CMK (cell line): ENCODE results near the gene SLC29A1.
"Not testable (repeated sequence)": the region's sequence is repeated elsewhere in the genome, so short reads cannot be mapped to it uniquely, and the experiment has no call there.

Experiments used
- DNase-seq: peaks from one replicate; pipeline ENCODE4 v3.0.0-alpha.2; 2010; ENCODE audit warnings: low read depth

The SLC29A1 gene

GRCh38 chr6:44222486-44223318 lies 693 bp upstream of the SLC29A1 start:
- DNase-seq = no peak

DNA sequence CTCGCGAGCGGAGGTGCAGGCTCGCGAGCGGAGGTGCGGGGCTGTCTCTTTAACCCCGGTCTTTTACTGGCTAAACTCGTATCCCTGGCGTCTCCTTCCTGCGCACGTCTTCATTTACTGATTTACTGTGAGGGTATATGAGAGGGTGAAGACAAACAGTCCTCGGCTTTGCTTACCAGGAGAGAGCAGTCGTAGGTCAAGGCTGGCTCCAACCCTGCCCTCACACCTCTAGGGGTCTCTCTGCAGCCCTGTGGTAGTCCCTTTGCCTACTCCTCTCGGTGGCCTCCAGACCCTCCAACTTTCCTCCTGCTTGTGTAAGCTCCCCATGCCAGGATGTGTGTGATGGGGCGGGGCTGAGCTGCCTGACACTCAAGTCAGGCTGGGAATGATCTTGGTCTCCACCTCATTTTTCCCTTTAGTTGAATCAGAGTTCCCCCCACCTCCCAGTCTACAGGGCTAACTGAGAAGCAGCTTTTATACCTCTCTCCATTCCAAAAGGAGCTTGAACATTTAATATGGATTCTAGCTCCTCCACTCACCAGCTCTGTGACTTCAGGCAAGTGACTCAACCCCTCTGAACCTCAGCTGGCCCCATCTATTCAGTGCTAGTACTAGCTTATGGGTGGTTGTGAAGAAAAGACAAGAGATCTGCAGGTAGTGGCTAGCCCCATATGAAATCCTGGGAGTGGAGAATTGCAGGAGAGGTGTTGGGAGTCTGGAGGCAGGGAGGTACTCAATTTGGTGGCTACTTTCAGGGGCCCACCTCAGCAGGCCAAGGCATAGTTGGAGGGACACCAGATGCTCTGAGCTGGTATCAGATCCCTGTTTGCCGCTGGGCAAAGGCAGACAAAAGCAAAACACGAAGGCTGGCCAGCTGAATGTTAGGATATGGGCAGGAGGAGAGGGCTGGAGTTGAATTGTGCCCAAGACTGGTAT lies 902 bp downstream of the SLC29A1 start:
- DNase-seq = no peak

DNA sequence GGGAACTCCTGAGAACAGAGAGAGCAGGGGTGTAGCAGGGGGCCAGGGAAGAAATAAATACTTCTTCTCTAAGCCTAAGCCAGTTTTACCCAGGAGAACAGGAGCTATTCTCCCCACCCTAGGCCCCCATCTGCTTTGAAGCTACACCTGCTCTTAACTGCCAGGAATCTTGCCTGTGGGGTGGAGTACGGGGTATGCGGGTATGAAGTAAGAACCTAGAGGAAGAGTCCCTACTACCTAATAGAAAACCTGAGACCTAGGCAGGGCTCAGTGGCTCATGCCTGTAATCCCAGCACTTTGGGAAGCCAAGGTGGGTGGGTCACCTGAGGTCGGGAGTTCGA lies 1.5 kb downstream of the SLC29A1 start:
- DNase-seq = no peak

DNA sequence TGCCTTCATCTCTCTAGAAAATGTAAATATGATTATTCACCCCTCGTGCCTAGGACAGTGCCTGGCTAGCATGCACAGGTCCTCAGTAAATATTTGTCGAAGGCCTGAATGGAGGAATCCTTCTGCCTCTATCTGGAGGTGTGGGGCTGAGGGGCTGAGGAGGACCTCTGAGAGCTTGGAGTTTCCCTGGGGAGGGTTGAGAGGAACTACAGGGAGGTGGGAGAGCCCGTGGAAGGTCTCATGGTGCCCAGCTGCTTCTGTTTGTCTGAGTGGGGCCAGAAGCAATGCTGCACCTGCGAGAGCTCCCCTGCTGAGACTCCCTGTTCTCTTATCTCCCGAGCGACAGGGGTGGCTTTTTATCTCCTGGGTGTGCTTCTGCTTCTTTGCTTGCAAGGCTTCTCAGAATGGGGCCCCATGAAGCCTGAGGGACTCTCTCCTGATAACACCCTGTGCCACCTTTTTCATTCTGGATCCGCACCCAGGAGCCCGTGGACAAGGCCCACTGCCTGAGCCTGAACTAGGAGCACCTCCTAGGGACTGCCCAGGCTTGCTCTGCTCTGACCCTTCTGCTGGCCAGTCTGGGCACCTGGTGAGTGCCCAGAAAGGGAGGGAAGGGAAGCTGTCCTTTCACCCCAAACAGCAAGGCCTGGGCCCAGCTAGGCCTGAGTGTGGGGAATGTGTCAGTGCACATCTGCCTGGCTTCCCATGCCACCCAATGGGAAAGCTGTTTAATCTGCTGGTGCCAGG lies 2.4 kb downstream of the SLC29A1 start:
- no peak for DNase-seq

- DNase-seq = no peak
Measured at GRCh38 chr6:44226368-44227147, 3.2 kb downstream of the SLC29A1 start.

GRCh38 chr6:44227148-44227793 lies 3.9 kb downstream of the SLC29A1 start:
- DNase-seq = no peak

- no peak for DNase-seq
Measured at GRCh38 chr6:44228031-44228430, 4.6 kb downstream of the SLC29A1 start.

DNA sequence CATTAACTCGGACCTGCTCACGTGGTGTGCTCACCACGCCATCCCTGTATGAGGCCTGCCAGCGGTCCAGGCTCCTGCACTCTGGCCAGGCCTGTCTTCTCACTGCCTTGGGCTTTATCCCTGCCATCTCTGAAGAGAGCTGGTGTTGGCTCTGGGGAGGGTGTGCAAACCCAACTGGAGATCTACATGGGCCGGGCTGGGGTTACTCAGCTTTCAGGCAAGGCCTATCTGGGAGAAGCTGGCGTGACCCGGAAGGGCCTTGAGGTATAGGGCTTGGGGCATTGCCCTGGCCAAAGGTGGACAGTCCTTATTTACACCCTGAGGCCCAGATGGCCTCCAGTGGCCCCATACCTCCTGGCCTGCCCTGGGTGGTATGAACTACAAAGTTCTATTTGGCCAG lies 5.0 kb downstream of the SLC29A1 start:
- no peak for DNase-seq

DNA sequence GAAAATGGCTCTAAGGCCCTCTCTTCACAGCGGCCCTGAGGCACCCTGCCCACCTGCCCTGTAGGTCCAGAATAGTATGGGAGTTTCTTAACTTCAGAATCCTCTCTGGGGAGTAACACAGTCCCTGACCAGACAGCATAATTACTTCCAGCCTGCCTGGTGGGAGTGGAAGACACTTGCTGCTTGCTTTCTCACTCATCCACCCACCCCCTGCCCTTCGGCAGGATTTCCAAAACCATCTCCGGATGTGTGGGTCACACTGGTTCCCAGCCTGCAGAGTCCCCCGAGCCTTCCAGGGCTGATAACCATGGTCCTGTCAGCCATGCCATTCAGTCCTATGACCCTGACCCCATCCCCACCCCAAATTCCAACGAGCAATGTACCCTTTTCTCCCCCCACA lies 5.4 kb downstream of the SLC29A1 start:
- no peak for DNase-seq

- no peak for DNase-seq
Measured at GRCh38 chr6:44229376-44230033, 6.1 kb downstream of the SLC29A1 start.

- no peak for DNase-seq
Measured at GRCh38 chr6:44230034-44230675, 6.8 kb downstream of the SLC29A1 start.

DNA sequence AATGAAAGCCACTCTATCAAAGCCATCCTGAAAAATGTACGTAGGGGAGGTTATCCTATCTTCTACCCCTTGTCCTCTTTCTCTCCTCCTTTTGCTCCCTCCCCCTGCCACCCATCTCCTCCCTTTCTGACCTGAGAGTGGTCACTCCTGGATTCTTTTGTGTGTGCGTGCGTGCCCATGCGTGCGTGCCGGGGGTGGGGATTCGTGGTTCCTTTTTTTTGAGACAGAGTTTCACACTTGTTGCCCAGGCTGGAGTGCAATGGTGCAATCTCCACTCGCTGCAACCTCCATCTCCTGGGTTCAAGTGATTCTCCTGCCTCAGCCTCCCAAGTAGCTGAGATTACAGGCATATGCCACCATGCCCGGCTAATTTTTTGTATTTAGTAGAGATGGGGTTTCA lies 8.0 kb downstream of the SLC29A1 start:
- DNase-seq = not testable (repeated sequence)

- no peak for DNase-seq
Measured at GRCh38 chr6:44232676-44233566, 9.5 kb downstream of the SLC29A1 start.

- DNase-seq = no peak
Measured at GRCh38 chr6:44233567-44234100, 10.2 kb downstream of the SLC29A1 start.

DNA sequence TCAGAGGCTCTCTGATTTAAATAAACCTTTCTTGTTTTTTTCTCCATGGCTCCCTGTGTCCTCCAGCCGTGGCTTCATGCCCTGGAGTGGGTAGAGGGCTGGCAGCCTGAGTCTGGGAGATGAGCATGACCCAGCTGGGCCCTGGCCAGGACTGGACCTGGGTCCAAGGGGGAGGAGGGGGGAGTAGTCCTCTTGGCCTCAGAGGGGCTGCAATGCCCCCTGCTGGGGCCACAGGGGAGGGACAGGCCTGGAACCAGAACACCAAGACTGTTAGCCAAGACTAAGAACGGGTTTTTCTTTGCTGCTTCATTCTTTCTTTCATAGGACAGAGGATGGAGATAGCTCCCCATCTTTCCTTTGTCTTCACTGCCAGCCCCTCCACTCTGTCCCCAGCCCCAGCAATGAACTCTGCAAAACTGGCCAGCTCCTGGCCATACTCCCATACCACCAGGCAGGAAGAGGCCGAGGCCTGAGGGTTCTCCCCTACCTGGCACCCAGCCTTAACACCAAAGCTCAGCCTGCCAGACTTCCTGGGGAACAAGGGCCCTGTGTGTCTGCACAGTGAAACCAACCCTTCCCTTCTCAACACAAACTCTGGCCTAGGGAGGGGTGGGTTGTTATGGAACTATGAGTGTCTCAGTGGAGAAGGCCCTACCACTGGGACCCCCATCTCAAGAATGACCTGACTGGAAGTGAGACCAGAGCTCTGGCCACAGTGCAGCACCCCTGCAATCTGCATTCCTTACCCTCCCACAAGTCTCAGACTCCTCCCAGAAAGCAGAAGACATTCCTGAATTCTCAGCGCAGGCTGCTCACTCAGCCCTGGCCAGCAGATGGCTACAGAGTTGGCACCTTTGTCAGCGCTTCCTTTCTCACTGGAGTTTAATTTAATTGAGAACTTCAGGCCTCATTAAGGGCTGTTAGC lies 11.0 kb downstream of the SLC29A1 start:
- no peak for DNase-seq

DNA sequence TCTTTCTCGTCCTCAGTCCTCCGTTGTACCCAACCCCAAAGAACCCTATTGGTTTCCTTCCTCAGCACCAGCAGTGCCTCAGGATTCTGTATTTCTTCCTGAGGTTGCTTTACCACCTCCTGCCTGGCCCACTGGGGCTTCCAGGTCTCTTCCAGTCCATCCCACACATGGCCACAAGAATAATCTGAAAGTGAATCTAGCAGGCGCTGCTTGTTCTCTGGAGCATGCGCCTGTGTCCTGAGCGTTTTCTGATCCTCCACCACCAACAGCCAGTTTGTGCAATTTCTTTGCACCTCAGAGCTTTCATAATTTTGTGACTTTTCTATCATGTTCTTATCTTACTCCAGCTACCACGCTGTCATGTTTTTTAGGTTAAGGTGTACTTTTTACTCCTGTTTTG lies 11.9 kb downstream of the SLC29A1 start:
- no peak for DNase-seq

DNA sequence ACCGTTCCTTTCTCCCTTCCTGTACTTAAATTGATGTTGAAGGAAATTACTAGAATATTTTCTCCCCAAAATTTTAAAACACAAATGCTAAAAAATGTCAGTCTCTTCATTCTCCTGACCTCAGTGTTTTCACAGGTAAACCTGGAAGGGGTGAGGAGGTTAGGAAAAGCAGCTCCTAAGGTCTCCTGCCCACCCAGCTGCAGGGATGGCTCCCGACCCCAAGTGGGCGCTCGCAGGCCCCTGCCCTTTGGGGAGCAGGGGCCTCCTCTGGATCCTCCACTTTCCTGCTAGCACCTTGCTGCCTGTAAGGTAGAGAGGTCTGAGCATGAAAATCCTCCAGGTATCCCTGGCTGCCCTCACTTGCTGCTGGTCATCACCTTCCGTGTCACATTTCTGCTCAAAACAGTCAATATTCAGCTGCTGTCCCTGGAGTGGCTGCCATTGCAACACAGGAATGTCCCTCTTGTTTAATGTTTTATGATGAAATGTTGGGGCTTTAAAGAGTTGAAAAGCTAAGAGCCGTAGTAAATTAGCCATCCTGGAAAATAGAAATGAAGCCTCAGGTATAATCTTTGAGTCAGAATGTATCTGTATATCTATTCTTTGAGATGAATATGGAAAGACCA lies 12.6 kb downstream of the SLC29A1 start:
- no peak for DNase-seq
